ENCODE measurements around the gene TRMT44. TPM values are rescaled to one million over a fixed set of nuclear protein-coding genes. Genes with fewer than 3 reads are reported as not detected.
"Not testable (repeated sequence)": the region's sequence is repeated elsewhere in the genome, so short reads cannot be mapped to it uniquely, and the experiment has no call there.

TRMT44 gene
- total RNA-seq, 4 donors from 2014 or later = 39.0 to 61.0 (median 49.2) TPM

GRCh38 chr4:8403173-8403753 is 37.3 kb upstream of the TRMT44 start:
- H3K4me3 ChIP-seq (ENCODE audit: low read depth, poor library complexity, severe bottlenecking) = no peak overlapping the region
- TF ChIP-seq POLR2A (IDR thresholded peaks at IDR 0.05) = no peak
- TF ChIP-seq CTCF (IDR thresholded peaks at IDR 0.05) = peak in 1 of 3 donors; percentile 65
- intact Hi-C loops (cut with DNase I; ENCODE audit: low total_unique reads) = loop anchor here (10.0 kb wide), 1 partner anchor 158 kb away; no protein-coding TSS in a partner anchor
- WGBS, 2 donors = 45 to 52% methylated on average over 12 of the region's 12 CpGs
- peak; percentile 71 to 95 for DNase-seq (ENCODE audit: low spot score in 2 of 2)

GRCh38 chr4:8403976-8404375 is 36.6 kb upstream of the TRMT44 start:
- WGBS, 2 donors = 79 to 85% methylated on average over 13 of the region's 13 CpGs
- no peak for DNase-seq (ENCODE audit: low spot score in 2 of 2)
- no peak overlapping the region for H3K4me3 ChIP-seq (ENCODE audit: low read depth, poor library complexity, severe bottlenecking)
- TF ChIP-seq CTCF (IDR thresholded peaks at IDR 0.05) (no peak), POLR2A (IDR thresholded peaks at IDR 0.05) (no peak)
- intact Hi-C loops (cut with DNase I; ENCODE audit: low total_unique reads) = loop anchor here (10.0 kb wide), 1 partner anchor 159 kb away; no protein-coding TSS in a partner anchor

GRCh38 chr4:8404791-8405515 is 35.6 kb upstream of the TRMT44 start:
- intact Hi-C loops (cut with DNase I; ENCODE audit: low total_unique reads) = loop anchor here (10.0 kb wide), 1 partner anchor 160 kb away; no protein-coding TSS in a partner anchor
- no peak overlapping the region for H3K4me3 ChIP-seq (ENCODE audit: low read depth, poor library complexity, severe bottlenecking)
- no peak for DNase-seq (ENCODE audit: low spot score in 2 of 2)
- TF ChIP-seq CTCF (IDR thresholded peaks at IDR 0.05) = no peak
- TF ChIP-seq POLR2A (IDR thresholded peaks at IDR 0.05) = no peak
- 81 to 84% methylated on average over 12 to 14 of the region's 14 CpGs for WGBS, 2 donors

GRCh38 chr4:8405516-8405875 is 35.1 kb upstream of the TRMT44 start:
- intact Hi-C loops (cut with DNase I; ENCODE audit: low total_unique reads) = loop anchor here (10.0 kb wide), 1 partner anchor 161 kb away; no protein-coding TSS in a partner anchor
- no peak for DNase-seq (ENCODE audit: low spot score in 2 of 2)
- H3K4me3 ChIP-seq (ENCODE audit: low read depth, poor library complexity, severe bottlenecking) = no peak overlapping the region
- 86 to 94% methylated on average over 9 of the region's 9 CpGs for WGBS, 2 donors
- TF ChIP-seq CTCF (IDR thresholded peaks at IDR 0.05) (no peak), POLR2A (IDR thresholded peaks at IDR 0.05) (no peak)

GRCh38 chr4:8406887-8407286 is 33.7 kb upstream of the TRMT44 start:
- not testable (repeated sequence) for DNase-seq (ENCODE audit: low spot score in 2 of 2)
- intact Hi-C loops (cut with DNase I; ENCODE audit: low total_unique reads) = loop anchor here (10.0 kb wide), 1 partner anchor 162 kb away; no protein-coding TSS in a partner anchor

GRCh38 chr4:8407316-8407715 is 33.3 kb upstream of the TRMT44 start:
- no peak for DNase-seq (ENCODE audit: low spot score in 2 of 2)
- H3K4me3 ChIP-seq (ENCODE audit: low read depth, poor library complexity, severe bottlenecking) = no peak overlapping the region
- WGBS, 2 donors = 97 to 98% methylated on average over 14 of the region's 14 CpGs
- no peak for TF ChIP-seq POLR2A (IDR thresholded peaks at IDR 0.05)
- no peak for TF ChIP-seq CTCF (IDR thresholded peaks at IDR 0.05)
- intact Hi-C loops (cut with DNase I; ENCODE audit: low total_unique reads) = loop anchor here (10.0 kb wide), 1 partner anchor 163 kb away; no protein-coding TSS in a partner anchor

More at GRCh38 chr4:8406887-8407286, 33.7 kb upstream of the TRMT44 start:
- H3K4me3 ChIP-seq (ENCODE audit: low read depth, poor library complexity, severe bottlenecking) = not testable (repeated sequence)
- 71 to 76% methylated on average over 7 of the region's 7 CpGs for WGBS, 2 donors
